Uterus (tissue), 4 donors: ENCODE measurements around the gene ZCCHC2. TPM values are rescaled to one million over a fixed set of nuclear protein-coding genes. Genes with fewer than 3 reads are reported as not detected.
A peak's percentile ranks its signal among the peaks of the same experiment; 100 is the strongest.

Experiments
- DNase-seq, 2 donors: peaks; one replicate each; pipeline ENCODE4 v3.0.0-alpha.2; 2019 to 2020
- H3K27ac ChIP-seq, 2 donors: fragments of 200-600 bp; sonication (generic); 1 replicate in 1 of 2; 2 replicates in 1 of 2; pipeline ENCODE4 v1.5.1; 2016 to 2018
- H3K27me3 ChIP-seq, 2 donors: fragments of 200-600 bp; sonication (generic); one replicate each; pipeline ENCODE4 v1.5.1; 2018 to 2019; ENCODE audit warnings: control low read depth in 1 of 2
- H3K36me3 ChIP-seq, 2 donors: fragments of 200-600 bp; sonication (generic); one replicate each; pipeline ENCODE4 v1.5.1; 2019; ENCODE audit warnings: control low read depth in 1 of 2
- H3K4me1 ChIP-seq, 2 donors: fragments of 200-600 bp; sonication (generic); one replicate each; pipeline ENCODE4 v1.5.1; 2018 to 2019; ENCODE audit warnings: control low read depth in 1 of 2
- H3K4me3 ChIP-seq, 2 donors: fragments of 200-600 bp; sonication (generic); 1 replicate in 1 of 2; 2 replicates in 1 of 2; pipeline ENCODE4 v1.5.1; 2018 to 2019; ENCODE audit warnings: mild to moderate bottlenecking in 1 of 2
- H3K9me3 ChIP-seq, 2 donors: fragments of 200-600 bp; sonication (generic); one replicate each; pipeline ENCODE4 v1.5.1; 2019; ENCODE audit warnings: control low read depth in 1 of 2
- CTCF ChIP-seq, 4 experiments: fragments of 200-600 bp in 2 of 4; fragments of 450-650 bp in 2 of 4; sonication (generic) in 2 of 4; IDR thresholded peaks; one replicate each; pipeline ENCODE4 v1.5.1; 2016 to 2019; ENCODE audit warnings: antibody characterized with exemption in 4 of 4, mild to moderate bottlenecking in 2 of 4, moderate library complexity in 1 of 4
- POLR2A ChIP-seq, 2 donors: fragments of 450-650 bp; IDR thresholded peaks; one replicate each; pipeline ENCODE4 v1.6.1; 2016; ENCODE audit warnings: antibody characterized with exemption in 2 of 2, mild to moderate bottlenecking in 1 of 2, moderate library complexity in 1 of 2
- intact Hi-C: fragments of 100-400 bp; cut with DNase I; formaldehyde crosslinking; loops from one replicate; pipeline ENCODE4 v1.15.1; 2023; ENCODE audit warnings: low total_unique reads
- total RNA-seq, 4 donors: library from RNA; depleted of rRNA in 3 of 4; stranded (reverse); fragments of >200 nt in 3 of 4; gene quantifications; one replicate each; pipeline versions ENCODE4 v1.1.0 to v1.2.4, GENCODE V29; 2014 to 2023
- donor health status: DM: yes; HTN: yes; CAD: no.

ZCCHC2 gene
- total RNA-seq, 4 donors from 2014 or later = 7.4 to 44.8 (median 15.5) TPM

GRCh38 chr18:62586781-62587487, 64.1 kb downstream of the ZCCHC2 start:
- intact Hi-C loops = loop anchor here (5.0 to 10.0 kb wide), 2 partner anchors 118 to 395 kb away; no protein-coding TSS in a partner anchor
- H3K36me3 ChIP-seq = no peaks in the 10 kb centered on the region
- no peaks in the 10 kb centered on the region for H3K27me3 ChIP-seq
- TF ChIP-seq CTCF (IDR thresholded peaks at IDR 0.05) (no peak), POLR2A (IDR thresholded peaks at IDR 0.05) (no peak)
- no peaks in the 10 kb centered on the region for H3K4me1 ChIP-seq
- no peak overlapping the region for H3K4me3 ChIP-seq
- no peaks in the 10 kb centered on the region for H3K9me3 ChIP-seq
- DNase-seq = no peak
- H3K27ac ChIP-seq = no peak overlapping the region

- DNase-seq = no peak
- no peak for TF ChIP-seq POLR2A (IDR thresholded peaks at IDR 0.05)
- Histone ChIP-seq H3K9me3 (no peaks in the 10 kb centered on the region), H3K4me3 (no peak overlapping the region), H3K27me3 (no peaks in the 10 kb centered on the region), H3K36me3 (no peaks in the 10 kb centered on the region), H3K27ac (no peak overlapping the region), H3K4me1 (no peaks in the 10 kb centered on the region)
- intact Hi-C loops = loop anchor here (5.0 to 10.0 kb wide), 2 partner anchors 117 to 395 kb away; no protein-coding TSS in a partner anchor
Observed at GRCh38 chr18:62587689-62588088, 64.9 kb downstream of the ZCCHC2 start.

GRCh38 chr18:62588217-62588616, 65.4 kb downstream of the ZCCHC2 start:
- intact Hi-C loops = loop anchor here (5.0 to 10.0 kb wide), 2 partner anchors 117 to 394 kb away; no protein-coding TSS in a partner anchor
- H3K27me3 ChIP-seq = no peaks in the 10 kb centered on the region
- no peaks in the 10 kb centered on the region for H3K9me3 ChIP-seq
- no peak for DNase-seq
- H3K27ac ChIP-seq = no peak overlapping the region
- TF ChIP-seq POLR2A (IDR thresholded peaks at IDR 0.05) (no peak), CTCF (IDR thresholded peaks at IDR 0.05) (no peak)
- no peaks in the 10 kb centered on the region for H3K36me3 ChIP-seq
- no peak overlapping the region for H3K4me3 ChIP-seq
- H3K4me1 ChIP-seq = no peaks in the 10 kb centered on the region

GRCh38 chr18:62590799-62591590, 68.2 kb downstream of the ZCCHC2 start:
- intact Hi-C loops = no loop called here
- Histone ChIP-seq H3K36me3 (no peaks in the 10 kb centered on the region), H3K4me3 (no peak overlapping the region), H3K27me3 (no peaks in the 10 kb centered on the region), H3K4me1 (peaks cover 0 to 2% of the 10 kb centered on the region in 2 donors), H3K9me3 (no peaks in the 10 kb centered on the region), H3K27ac (no peak overlapping the region)
- TF ChIP-seq CTCF (IDR thresholded peaks at IDR 0.05) = no peak
- no peak for TF ChIP-seq POLR2A (IDR thresholded peaks at IDR 0.05)
- no peak for DNase-seq

- DNase-seq = no peak
- TF ChIP-seq CTCF (IDR thresholded peaks at IDR 0.05) (no peak), POLR2A (IDR thresholded peaks at IDR 0.05) (no peak)
- H3K27me3 ChIP-seq = no peaks in the 10 kb centered on the region
- H3K9me3 ChIP-seq = no peaks in the 10 kb centered on the region
- H3K36me3 ChIP-seq = no peaks in the 10 kb centered on the region
- H3K27ac ChIP-seq = no peak overlapping the region
- H3K4me3 ChIP-seq = peak overlapping the region; percentile 10 to 18
- peaks cover 0 to 6% of the 10 kb centered on the region in 2 donors for H3K4me1 ChIP-seq
- intact Hi-C loops = no loop called here
Observed at GRCh38 chr18:62596145-62597005, 73.5 kb downstream of the ZCCHC2 start.
